ENCODE results near the gene HOXD4.

DNA sequence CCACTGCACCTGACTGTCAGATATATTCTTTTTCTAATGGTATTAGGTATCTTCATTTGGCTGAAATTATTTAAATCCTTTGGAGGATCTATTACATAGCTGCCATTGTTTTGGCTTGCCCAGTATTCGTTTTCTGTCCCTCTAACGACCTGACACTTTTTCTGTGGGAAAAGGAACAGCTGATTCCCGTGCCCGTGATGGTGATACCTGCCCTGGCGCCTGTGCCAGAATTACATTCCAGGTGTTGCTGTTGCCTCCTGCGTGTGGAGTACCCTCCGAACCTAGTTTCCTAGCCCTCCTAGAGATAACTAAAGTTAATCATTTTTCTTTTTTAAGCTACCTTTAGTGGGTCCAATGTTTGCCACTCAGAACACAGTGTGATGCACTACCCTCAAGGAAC lies 51.1 kb downstream of the HOXD4 start:
- TF ChIP-seq FOXS1 (CRISPR knock-in tag; IDR thresholded peaks at IDR 0.05) (no peak), EP300 (IDR thresholded peaks at IDR 0.05) (no peak), MAZ (IDR thresholded peaks at IDR 0.05; ENCODE audit: borderline replicate concordance, low read depth, low read length) (no peak), CEBPB (IDR thresholded peaks at IDR 0.05) (no peak), ESRRA (IDR thresholded peaks at IDR 0.05; ENCODE audit: borderline replicate concordance, low read length) (no peak), CHD4 (IDR thresholded peaks at IDR 0.05; ENCODE audit: borderline replicate concordance) (no peak), POLR2A (IDR thresholded peaks at IDR 0.05; ENCODE audit: low read length) (no peak), EHMT2 (IDR thresholded peaks at IDR 0.05; ENCODE audit: low read depth) (no peak), TP53 (CRISPR knock-in tag; IDR thresholded peaks at IDR 0.05) (no peak)
- TF ChIP-seq, protein P1, sequence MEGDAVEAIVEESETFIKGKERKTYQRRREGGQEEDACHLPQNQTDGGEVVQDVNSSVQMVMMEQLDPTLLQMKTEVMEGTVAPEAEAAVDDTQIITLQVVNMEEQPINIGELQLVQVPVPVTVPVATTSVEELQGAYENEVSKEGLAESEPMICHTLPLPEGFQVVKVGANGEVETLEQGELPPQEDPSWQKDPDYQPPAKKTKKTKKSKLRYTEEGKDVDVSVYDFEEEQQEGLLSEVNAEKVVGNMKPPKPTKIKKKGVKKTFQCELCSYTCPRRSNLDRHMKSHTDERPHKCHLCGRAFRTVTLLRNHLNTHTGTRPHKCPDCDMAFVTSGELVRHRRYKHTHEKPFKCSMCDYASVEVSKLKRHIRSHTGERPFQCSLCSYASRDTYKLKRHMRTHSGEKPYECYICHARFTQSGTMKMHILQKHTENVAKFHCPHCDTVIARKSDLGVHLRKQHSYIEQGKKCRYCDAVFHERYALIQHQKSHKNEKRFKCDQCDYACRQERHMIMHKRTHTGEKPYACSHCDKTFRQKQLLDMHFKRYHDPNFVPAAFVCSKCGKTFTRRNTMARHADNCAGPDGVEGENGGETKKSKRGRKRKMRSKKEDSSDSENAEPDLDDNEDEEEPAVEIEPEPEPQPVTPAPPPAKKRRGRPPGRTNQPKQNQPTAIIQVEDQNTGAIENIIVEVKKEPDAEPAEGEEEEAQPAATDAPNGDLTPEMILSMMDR (IDR thresholded peaks at IDR 0.05), result no peak
- TF ChIP-seq, protein P2, sequence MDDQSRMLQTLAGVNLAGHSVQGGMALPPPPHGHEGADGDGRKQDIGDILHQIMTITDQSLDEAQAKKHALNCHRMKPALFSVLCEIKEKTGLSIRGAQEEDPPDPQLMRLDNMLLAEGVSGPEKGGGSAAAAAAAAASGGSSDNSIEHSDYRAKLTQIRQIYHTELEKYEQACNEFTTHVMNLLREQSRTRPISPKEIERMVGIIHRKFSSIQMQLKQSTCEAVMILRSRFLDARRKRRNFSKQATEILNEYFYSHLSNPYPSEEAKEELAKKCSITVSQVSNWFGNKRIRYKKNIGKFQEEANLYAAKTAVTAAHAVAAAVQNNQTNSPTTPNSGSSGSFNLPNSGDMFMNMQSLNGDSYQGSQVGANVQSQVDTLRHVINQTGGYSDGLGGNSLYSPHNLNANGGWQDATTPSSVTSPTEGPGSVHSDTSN (IDR thresholded peaks at IDR 0.05), result no peak
- TF ChIP-seq, protein P3, sequence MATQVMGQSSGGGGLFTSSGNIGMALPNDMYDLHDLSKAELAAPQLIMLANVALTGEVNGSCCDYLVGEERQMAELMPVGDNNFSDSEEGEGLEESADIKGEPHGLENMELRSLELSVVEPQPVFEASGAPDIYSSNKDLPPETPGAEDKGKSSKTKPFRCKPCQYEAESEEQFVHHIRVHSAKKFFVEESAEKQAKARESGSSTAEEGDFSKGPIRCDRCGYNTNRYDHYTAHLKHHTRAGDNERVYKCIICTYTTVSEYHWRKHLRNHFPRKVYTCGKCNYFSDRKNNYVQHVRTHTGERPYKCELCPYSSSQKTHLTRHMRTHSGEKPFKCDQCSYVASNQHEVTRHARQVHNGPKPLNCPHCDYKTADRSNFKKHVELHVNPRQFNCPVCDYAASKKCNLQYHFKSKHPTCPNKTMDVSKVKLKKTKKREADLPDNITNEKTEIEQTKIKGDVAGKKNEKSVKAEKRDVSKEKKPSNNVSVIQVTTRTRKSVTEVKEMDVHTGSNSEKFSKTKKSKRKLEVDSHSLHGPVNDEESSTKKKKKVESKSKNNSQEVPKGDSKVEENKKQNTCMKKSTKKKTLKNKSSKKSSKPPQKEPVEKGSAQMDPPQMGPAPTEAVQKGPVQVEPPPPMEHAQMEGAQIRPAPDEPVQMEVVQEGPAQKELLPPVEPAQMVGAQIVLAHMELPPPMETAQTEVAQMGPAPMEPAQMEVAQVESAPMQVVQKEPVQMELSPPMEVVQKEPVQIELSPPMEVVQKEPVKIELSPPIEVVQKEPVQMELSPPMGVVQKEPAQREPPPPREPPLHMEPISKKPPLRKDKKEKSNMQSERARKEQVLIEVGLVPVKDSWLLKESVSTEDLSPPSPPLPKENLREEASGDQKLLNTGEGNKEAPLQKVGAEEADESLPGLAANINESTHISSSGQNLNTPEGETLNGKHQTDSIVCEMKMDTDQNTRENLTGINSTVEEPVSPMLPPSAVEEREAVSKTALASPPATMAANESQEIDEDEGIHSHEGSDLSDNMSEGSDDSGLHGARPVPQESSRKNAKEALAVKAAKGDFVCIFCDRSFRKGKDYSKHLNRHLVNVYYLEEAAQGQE (IDR thresholded peaks at IDR 0.05), result no peak
